ENCODE results near the gene FADD. TPM values are rescaled to one million over a fixed set of nuclear protein-coding genes. Genes with fewer than 3 reads are reported as not detected.

The FADD gene
- total RNA-seq, 2 donors from 2014 or later, result 30.9 to 32.3 TPM

DNA sequence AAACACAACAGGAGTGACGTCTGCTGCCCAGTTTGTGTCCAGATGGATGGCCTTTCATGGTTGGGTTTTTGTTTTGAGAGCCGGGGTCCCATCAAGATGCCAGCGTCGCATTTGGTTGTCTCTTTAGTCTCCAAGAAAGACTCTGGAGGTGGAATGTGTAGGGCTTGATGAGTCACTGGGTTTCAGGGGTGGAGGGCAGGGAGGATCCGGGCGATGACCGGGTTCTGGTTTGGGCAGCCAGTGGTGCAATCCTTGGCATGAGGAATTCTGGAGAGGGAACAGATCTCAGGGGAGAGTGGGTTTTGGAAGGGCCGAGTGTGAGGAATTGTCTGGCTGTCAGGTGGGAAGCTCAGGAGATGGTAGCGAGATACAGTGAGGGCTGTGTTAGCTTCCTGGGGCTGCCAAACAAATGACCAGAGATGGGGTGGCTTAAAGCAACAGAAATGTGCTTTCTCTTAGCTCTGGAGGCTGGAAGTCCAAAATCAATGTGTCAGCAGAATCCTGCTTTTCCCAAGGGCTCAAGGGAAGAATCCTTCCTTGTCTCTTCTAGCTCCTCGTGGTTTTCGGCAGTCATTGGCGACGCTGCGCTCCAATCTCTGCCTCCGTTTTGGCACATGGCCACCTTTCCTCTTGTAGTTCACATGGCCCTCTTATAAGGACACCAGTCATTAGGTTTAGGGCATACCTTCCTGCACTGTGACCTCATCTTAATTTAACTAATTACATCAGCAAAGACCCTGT is 41.0 kb downstream of the FADD start:
- H3K27me3 Mint-ChIP-seq, result peaks cover 23 to 43% of the 10 kb centered on the region in 2 donors
- no peaks in the 10 kb centered on the region for H3K9me3 Mint-ChIP-seq
- no peak overlapping the region for H3K4me3 Mint-ChIP-seq
- no peak for ATAC-seq
- peaks cover 0 to 2% of the 10 kb centered on the region in 2 donors for H3K4me1 Mint-ChIP-seq (ENCODE audit: low read depth in 2 of 2)
- H3K36me3 Mint-ChIP-seq, result no peaks in the 10 kb centered on the region
- DNase-seq (ENCODE audit: low spot score), result no peak
- no peak overlapping the region for H3K27ac Mint-ChIP-seq

DNA sequence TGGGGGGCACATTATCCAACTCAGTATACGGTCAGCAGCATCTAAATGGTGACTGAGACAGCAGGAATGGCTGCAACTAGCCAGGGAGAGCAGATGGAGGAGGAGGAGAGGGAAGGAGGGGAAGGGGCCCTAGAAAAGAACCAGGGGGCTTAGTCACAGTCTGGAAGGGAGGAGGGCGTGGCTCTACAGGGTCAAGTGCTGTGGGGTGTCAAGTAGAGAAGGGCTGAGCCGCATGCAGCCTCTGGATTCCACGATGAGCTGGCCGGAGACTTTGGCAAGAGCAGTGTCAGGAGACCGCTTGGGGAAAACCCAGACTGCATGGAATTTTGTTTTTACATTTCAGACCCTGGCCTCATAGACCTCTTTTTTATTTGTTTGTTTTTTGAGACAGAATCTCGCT is 41.6 kb downstream of the FADD start:
- Mint-ChIP-seq H3K4me1 (ENCODE audit: low read depth in 2 of 2) (peaks cover 0 to 2% of the 10 kb centered on the region in 2 donors), H3K27me3 (peaks cover 18 to 41% of the 10 kb centered on the region in 2 donors), H3K27ac (no peak overlapping the region), H3K4me3 (no peak overlapping the region), H3K36me3 (no peaks in the 10 kb centered on the region), H3K9me3 (no peaks in the 10 kb centered on the region)
- no peak for ATAC-seq
- no peak for DNase-seq (ENCODE audit: low spot score)

DNA sequence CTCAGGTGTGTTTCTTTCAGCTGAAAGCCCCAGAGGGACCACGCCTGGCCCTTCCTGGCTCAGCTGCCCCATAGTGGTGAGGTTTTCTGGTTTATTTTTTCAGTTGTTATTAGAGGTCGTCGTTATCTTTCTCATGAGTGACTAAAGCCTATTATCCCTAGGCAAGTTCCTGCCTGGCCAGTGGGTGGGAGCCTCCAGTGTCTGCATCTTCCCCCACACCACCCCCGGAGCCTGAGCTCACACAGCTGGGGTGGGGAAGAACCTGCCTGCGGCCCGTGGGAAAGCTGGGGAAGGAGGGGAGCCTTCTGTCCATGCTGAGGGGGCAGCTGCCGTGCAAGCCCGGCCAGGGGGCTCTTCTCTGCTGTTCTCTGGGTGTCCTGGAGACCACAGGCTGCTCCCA is 43.1 kb downstream of the FADD start:
- H3K36me3 Mint-ChIP-seq, result no peaks in the 10 kb centered on the region
- peaks cover 10 to 38% of the 10 kb centered on the region in 2 donors for H3K27me3 Mint-ChIP-seq
- DNase-seq (ENCODE audit: low spot score) (no peak), ATAC-seq (no peak)
- no peaks in the 10 kb centered on the region for H3K9me3 Mint-ChIP-seq
- no peak overlapping the region for H3K27ac Mint-ChIP-seq
- no peak overlapping the region for H3K4me3 Mint-ChIP-seq
- H3K4me1 Mint-ChIP-seq (ENCODE audit: low read depth in 2 of 2), result peaks cover 0 to 2% of the 10 kb centered on the region in 2 donors

DNA sequence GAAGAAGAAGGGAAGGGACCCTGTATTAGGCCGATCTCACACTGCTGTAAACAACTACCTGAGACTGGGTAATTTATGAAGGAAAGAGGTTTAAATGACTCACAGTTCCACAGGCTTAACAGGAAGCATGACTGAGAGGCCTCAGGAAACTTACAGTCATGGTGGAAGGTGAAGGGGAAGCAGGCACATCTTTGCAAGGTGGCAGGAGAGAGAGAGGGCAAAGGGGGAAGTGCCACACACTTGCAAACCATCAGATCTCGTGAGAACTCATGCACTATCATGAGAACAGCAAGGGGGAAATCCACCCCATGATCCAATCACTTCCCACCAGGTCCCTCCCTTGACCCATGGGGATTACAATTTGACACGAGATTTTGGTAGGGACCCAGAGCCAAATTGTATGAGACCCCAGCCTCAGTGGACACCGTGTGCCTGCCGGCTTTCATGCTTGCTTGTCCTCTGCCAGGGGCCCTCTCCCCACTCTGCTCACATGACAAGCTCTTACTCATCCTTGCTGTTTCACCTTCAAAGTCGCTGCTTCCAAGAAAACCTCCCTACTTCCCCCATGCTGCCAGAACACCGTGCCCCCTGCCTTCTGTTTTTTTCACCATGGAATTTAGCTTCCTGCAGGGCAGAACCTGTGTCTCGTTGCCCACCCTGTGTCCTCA is 44.1 kb downstream of the FADD start:
- DNase-seq (ENCODE audit: low spot score) (no peak), ATAC-seq (no peak)
- no peak overlapping the region for H3K27ac Mint-ChIP-seq
- H3K4me3 Mint-ChIP-seq, result no peak overlapping the region
- H3K27me3 Mint-ChIP-seq, result peaks cover 8 to 35% of the 10 kb centered on the region in 2 donors
- no peaks in the 10 kb centered on the region for H3K9me3 Mint-ChIP-seq
- no peaks in the 10 kb centered on the region for H3K36me3 Mint-ChIP-seq
- peaks cover 0 to 4% of the 10 kb centered on the region in 2 donors for H3K4me1 Mint-ChIP-seq (ENCODE audit: low read depth in 2 of 2)

DNA sequence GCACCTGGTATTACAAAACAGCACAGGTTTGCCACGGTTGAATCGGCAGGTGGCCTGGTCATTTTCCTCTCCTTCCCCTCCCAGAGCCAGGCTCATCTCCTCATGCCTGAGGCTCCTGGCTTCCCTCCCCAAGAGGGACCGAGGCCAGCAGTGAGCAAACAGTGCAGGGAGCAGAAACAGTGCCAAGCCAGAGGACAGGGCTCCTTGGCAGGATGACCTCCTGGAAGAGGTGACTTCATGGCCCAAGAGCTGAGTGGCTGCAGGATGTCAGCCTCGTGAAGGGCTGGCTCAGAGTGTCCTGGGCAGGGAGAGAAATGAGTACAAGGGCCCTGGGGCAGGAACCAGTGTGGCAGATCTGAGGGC is 44.6 kb downstream of the FADD start:
- DNase-seq (ENCODE audit: low spot score), result no peak
- Mint-ChIP-seq H3K36me3 (no peaks in the 10 kb centered on the region), H3K9me3 (no peaks in the 10 kb centered on the region), H3K4me1 (ENCODE audit: low read depth in 2 of 2) (peaks cover under 1 to 5% of the 10 kb centered on the region in 2 donors), H3K27me3 (peaks cover 5 to 34% of the 10 kb centered on the region in 2 donors), H3K4me3 (no peak overlapping the region), H3K27ac (no peak overlapping the region)
- peak in 1 of 2 donors; percentile 15 for ATAC-seq

DNA sequence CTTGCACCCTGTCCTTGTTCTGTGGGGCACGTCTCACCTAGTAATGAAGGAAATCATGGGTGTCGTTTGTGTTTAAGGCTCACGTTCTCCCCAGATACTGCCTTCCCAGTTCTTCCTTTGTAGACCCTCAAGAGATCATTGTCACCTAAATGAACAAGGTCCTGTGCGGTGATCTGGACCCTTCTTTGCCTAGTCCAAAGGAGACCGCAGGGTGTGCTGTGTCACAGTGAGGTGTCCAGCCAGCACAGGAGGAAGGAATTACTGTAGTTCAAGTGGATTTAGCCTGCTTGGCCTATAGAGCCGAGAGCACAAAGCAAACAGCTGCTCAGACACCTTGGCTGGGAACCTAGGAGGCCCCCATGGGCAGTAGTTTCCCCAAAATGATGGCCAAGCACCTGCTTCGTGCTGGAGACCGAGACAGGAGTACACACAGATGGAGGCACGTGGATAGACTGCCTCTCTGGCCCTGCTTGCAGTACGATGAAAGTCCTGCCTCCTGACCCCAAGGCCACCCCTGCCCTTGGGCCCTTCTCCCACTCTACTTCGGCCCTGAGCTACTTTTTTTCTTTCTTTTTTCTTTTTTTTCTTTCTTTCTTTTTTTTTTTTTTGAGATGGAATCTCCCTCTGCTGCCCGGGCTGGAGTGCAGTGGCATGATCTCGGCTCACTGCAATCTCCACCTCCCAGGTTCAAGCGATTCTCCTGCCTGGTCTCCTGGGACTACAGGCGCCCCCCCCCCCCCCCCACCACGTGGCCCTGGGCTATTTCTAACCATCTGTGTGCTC is 48.0 kb downstream of the FADD start:
- no peaks in the 10 kb centered on the region for H3K36me3 Mint-ChIP-seq
- H3K9me3 Mint-ChIP-seq, result no peaks in the 10 kb centered on the region
- H3K4me3 Mint-ChIP-seq, result no peak overlapping the region
- peaks cover 10 to 13% of the 10 kb centered on the region in 2 donors for H3K4me1 Mint-ChIP-seq (ENCODE audit: low read depth in 2 of 2)
- ATAC-seq (no peak), DNase-seq (ENCODE audit: low spot score) (no peak)
- peaks cover 0 to 19% of the 10 kb centered on the region in 2 donors for H3K27me3 Mint-ChIP-seq
- no peak overlapping the region for H3K27ac Mint-ChIP-seq

DNA sequence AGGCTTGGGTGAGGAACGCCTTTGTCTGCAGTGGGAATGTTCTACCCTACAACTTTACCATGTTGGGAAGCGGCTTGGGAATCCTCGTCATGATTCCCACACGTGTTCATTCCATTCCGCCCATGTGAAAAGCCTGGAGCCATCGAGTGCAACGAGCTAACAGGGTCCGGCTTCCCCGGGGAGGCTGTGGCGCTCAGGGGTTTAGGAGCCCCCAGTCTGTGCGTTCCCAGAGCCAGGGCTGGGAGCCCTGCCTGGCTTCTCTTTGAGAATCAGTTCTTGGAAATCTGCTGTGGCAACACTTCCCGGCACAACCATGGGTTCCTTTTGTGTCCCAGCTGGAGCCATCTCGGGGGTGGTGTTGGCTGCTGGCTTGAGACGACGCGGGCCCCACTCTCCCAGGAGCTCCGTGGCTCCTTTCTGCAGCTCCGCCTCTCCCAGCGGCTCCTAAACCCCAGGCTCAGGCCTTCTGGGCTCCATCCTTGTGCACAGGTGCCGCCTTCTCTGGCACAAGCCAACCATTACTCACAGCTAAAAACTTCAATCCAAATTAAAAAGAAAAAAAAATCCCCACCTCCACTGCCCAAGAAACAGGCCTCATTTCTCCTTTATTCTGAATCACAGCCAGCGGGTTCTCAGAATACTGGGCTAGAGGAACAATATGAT is 48.7 kb downstream of the FADD start:
- no peaks in the 10 kb centered on the region for H3K36me3 Mint-ChIP-seq

DNA sequence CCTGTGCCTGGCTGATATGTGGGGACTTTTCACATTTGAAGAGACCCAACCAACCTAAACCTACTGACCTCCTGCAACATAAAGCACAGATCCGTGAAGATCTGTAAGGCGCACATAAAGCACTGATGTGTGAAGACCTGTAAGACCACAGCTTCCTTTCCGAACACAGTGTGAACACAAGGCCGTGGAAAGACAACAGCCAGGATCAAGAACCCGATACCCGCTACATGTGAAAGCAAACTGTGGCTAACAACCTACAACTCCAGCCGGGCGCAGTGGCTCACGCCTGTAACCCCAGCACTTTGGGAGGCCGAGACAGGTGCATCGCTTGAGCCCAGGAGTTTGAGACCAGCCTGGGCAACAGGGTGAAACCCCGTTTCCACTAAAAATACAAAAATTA is 49.7 kb downstream of the FADD start:
- no peak for DNase-seq (ENCODE audit: low spot score)
- ATAC-seq, result peak; percentile 48 to 57
- H3K4me1 Mint-ChIP-seq (ENCODE audit: low read depth in 2 of 2), result peaks cover 10% of the 10 kb centered on the region in 2 donors
- H3K4me3 Mint-ChIP-seq, result no peak overlapping the region
- H3K36me3 Mint-ChIP-seq, result no peaks in the 10 kb centered on the region
- H3K9me3 Mint-ChIP-seq, result no peaks in the 10 kb centered on the region
- H3K27ac Mint-ChIP-seq, result no peak overlapping the region
- H3K27me3 Mint-ChIP-seq, result peaks cover 0 to 12% of the 10 kb centered on the region in 2 donors

More for the DNA sequence above, 48.7 kb downstream of the FADD start:
- DNase-seq (ENCODE audit: low spot score), result no peak
- Mint-ChIP-seq H3K9me3 (no peaks in the 10 kb centered on the region), H3K4me3 (no peak overlapping the region), H3K27ac (no peak overlapping the region), H3K4me1 (ENCODE audit: low read depth in 2 of 2) (peaks cover 10 to 13% of the 10 kb centered on the region in 2 donors), H3K27me3 (peaks cover 0 to 17% of the 10 kb centered on the region in 2 donors)
- no peak for ATAC-seq

DNA sequence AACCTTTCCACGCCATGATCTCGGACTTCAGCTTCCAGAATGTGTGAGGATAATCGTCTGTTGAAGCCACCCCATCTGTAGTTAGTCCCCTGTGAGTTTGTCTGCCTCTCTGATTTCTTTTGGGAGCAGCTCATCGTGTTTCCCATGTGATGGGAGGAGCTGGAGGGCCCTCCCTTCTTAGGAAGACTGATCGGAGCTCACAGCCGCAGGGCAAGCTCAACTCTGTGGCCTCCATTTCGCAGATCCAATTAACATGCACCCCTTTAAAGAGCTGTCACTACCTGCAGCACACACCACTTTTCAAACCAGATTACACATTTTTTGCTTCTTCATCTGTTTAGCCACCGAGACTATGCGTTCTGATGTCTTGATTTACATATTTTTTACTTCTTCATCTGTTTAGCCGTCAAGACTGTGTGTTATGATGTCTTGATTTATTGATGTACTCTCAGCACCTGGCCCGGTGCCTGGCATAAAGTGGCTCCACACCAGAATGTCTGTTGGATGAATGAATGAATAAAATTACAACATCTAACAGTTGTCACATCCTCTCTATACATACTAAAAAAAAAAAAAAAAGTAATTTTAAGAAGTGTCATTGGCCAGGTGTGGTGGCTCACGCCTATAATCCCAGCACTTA is 52.5 kb downstream of the FADD start:
- Mint-ChIP-seq H3K4me3 (no peak overlapping the region), H3K27me3 (peaks cover 0 to 12% of the 10 kb centered on the region in 2 donors), H3K36me3 (no peaks in the 10 kb centered on the region), H3K4me1 (ENCODE audit: low read depth in 2 of 2) (peaks cover 10% of the 10 kb centered on the region in 2 donors), H3K27ac (no peak overlapping the region), H3K9me3 (no peaks in the 10 kb centered on the region)
- DNase-seq (ENCODE audit: low spot score), result no peak
- ATAC-seq, result no peak

Other genes starting within 250 kb of the FADD start
- not detected for gene ANO1, start 125.0 kb upstream of the FADD start, total RNA-seq
- 10 to 100 TPM; 43.4 to 60.0 TPM for gene PPFIA1, start 67.4 kb downstream of the FADD start, total RNA-seq
- gene CTTN, start 195.2 kb downstream of the FADD start, total RNA-seq, result 1 to 10 TPM; 1.8 to 2.6 TPM